Renal pelvis (tissue), 4 donors: Measurements from ENCODE around the gene HPS4. TPM values are rescaled to one million over a fixed set of nuclear protein-coding genes. Genes with fewer than 3 reads are reported as not detected.
A peak's percentile ranks its signal among the peaks of the same experiment; 100 is the strongest.

Experiments
- DNase-seq: peaks from one replicate; pipeline ENCODE4 v3.0.0-alpha.2; 2013
- polyA plus RNA-seq, 3 donors: library from polyadenylated mRNA; unstranded; fragments of 120-200 nt; gene quantifications; one replicate each; pipeline ENCODE4 v1.2.1, GENCODE V29; 2013; ENCODE audit not compliant: insufficient read length in 3 of 3

HPS4 gene
- polyA plus RNA-seq, 3 donors, result 30.3 to 43.8 (median 40.0) TPM

GRCh38 chr22:26474682-26475081, 8.9 kb downstream of the HPS4 start:
- DNase-seq, result no peak

DNA sequence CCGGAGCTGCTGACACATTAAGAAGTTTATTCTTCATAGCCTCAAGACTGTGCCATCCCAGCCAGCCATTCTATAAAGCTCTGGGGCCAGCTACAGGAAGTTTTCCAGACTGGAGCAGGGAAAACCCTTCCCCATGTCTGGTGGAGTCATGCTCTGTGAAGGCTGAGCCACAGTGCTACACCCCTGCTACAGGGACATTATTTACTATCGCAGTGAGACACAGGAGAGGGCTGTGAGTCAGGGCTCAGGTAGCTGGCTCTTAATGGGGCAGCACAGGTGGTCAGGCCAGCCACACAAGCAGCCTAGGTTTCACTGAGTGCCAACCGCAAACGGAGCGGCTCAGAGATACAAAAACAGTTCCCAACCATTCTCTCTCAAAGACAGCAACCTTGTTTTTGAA, 12.1 kb downstream of the HPS4 start:
- no peak for DNase-seq

DNA sequence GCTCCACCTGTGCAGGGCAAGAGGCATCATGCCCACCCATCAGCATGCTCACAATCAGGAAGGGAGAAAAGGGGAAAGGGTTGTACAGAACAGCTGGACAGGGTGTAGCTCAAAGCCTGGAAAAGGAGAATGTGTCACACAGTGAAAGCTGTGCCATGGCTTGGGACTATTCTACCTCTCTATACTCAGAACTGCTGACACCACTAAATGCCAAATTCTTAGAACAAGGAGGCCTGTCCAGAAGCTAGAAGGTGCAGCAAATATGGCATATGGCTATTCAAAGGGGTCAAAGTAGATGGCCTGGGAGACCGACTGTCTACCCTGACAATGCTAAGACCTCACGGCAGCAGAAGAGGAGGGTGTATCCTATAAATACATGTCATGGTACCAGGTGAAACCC, 12.8 kb downstream of the HPS4 start:
- DNase-seq, result no peak

DNA sequence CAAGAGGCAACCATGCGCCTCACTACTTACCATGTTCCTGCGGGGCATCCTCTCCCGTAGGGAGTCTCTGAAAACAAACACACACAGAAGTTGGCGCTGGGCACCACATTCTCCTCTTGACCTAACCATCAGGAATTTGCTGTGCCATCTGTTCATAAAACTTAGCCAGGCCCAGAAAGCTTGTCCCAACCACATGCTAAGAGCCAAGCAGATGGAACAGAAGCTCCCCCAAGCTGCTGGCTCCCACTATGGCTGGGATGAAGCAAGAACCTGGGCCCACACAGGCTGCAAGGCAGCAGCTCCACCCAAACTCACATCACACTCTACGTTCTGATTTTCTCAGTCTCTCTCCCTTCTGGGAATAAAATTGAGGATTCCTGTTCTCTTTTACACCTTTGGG, 17.4 kb downstream of the HPS4 start:
- DNase-seq, result no peak

GRCh38 chr22:26464312-26464711, 19.3 kb downstream of the HPS4 start:
- no peak for DNase-seq

DNA sequence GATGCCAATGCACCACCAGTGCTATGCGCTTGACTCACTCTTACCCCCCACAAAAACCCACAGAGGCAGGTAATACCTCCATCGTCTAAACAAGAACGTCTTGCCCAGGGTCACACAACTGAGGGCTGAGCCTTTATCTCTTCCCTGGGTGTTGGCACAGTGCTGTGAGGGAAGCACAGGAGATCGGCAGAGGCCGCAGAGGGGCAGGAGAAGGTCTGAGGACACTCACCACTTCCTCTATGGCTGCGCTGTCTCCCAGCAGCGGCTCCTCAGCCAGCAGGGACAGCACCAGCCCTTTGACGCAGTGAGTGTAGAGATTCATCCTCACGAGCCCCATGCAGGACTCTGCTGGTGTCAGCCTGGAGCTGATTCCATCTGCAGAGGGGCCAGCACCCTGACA, 19.9 kb downstream of the HPS4 start:
- DNase-seq, result no peak

GRCh38 chr22:26463101-26463661, 20.4 kb downstream of the HPS4 start:
- peak; percentile 64 for DNase-seq

DNA sequence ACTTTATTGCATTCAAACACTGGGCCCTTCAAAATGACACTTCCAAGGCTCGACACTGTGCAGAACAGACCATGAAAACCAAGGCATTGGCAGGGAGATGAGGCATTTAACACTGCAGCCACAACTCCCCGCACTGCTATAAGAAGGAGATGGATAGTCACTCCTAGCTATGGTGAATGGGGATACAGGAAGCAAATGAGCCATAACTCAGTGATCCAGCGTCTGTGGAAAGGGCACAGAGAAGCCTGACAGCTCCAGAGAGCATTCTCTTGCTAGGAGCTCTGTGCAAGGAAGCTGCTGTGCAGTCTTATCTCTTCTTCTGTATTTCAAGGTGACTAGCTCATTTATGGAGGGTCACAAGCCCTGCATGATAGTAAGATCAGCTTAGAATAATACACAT, 20.9 kb downstream of the HPS4 start:
- no peak for DNase-seq

GRCh38 chr22:26462051-26462450, 21.5 kb downstream of the HPS4 start:
- DNase-seq, result no peak

DNA sequence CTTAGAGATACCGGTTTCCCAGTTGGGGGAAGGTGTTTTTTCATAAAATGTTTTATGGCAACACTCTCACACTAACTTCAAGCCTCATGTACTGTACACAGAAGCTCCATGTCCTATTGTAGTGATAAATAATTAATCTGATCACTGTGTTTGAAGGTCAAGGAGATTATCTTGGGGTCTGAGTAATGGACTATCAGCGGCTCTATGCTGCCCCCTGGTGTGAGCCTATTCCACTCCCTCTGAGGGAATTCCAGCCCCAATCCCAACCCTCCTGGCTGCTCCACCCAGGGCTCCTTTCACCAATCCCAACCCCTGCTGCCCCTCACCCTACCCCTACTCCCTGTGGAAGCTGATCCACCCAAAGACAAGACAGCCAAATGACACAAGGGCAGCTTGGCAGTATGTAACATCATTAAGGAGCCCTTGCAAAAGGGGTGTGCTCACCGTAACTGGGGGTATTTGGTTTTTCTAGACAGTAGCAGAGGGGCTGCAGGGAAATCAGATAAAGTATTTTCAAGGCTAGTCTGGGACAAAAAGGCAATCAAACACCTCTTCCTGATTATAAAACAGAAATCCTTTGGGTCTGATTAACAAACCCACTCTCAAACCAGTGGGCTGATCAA, 22.3 kb downstream of the HPS4 start:
- no peak for DNase-seq

- DNase-seq, result no peak
Measured at GRCh38 chr22:26460202-26460601, 23.4 kb downstream of the HPS4 start.

DNA sequence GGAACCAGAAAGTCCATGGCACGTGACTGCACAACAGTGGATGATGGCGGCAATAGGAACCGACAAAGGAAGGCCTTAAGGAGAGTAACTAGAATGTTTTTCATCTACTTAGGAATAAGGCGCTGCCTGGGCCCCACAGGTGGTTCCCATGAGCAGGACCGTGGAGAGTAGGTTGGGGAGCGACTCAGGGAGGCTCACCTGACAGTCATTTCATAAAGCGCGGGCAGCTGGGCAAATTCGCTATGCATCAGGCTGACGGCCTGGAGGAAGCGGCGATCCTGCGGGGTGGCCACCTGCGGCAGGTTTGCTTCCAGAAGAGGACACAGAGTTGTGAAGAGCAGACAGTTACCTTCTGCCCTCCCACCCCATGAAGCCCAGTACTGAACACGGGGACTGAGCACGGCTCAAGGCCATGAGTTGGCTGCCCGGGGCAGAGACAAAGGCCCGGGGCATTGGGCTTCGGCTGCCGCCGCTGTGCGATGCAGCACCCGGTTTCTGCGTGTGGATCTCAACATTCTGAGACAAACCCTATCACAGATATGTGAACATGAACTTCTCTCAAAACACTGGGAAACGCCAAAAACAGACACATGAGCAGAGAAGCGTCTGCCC, 25.8 kb downstream of the HPS4 start:
- no peak for DNase-seq

GRCh38 chr22:26453812-26454500, 29.6 kb downstream of the HPS4 start:
- no peak for DNase-seq

DNA sequence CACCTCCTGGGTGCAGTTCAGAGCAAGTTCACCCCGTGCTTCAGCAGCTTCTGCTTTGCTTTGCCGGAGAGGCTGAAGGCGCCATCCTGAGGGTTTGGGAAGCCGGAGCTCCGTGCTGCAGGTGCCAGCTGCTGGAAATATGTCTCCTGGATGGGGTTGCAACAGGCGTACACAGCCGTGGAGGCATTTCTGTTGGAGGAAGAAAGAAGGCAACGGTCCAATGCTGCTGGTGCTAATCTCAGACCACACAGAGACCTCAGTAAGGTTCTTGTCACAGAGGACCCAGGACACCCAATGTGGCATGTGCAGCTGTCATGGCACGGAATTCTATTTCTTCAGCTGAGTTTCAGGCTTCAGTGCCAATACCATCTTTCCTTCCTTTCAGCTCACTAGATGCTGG, 30.4 kb downstream of the HPS4 start:
- no peak for DNase-seq

DNA sequence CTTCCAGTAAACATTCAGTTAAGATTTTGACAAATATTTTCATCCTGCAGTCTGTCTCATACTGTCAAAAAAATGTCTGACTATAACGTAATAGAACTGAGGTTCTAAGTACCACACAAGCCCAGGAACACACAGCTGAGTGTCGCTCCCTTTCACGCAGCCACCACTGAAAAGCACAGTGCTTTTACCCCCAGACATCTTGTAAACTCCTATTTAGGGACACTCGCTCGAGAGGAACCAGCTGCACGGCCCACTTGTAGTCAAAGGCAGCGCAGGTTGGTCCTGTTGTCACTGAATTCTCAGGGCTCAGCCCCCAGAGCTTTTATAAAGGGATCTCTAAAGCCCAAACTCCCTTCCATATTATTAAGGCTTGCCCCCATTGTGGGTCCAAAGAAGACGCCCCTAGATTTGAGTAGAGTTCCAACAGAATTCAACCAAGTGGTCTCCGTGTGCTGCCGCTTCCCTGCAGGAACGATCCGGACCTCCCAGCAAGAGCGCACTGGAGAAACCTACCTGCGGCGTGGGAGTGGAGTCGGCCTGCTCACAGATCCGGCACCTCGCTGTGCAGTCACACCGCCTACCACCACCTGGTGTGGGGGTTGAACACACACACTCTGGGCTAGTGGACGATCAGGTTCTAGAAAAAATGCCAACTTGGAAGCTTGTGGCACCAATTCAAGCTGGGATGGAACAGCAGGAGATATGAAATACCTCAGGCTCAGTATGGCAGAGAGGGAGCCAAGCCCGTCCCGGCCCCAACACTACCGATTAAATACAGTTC, 31.2 kb downstream of the HPS4 start:
- DNase-seq, result no peak

DNA sequence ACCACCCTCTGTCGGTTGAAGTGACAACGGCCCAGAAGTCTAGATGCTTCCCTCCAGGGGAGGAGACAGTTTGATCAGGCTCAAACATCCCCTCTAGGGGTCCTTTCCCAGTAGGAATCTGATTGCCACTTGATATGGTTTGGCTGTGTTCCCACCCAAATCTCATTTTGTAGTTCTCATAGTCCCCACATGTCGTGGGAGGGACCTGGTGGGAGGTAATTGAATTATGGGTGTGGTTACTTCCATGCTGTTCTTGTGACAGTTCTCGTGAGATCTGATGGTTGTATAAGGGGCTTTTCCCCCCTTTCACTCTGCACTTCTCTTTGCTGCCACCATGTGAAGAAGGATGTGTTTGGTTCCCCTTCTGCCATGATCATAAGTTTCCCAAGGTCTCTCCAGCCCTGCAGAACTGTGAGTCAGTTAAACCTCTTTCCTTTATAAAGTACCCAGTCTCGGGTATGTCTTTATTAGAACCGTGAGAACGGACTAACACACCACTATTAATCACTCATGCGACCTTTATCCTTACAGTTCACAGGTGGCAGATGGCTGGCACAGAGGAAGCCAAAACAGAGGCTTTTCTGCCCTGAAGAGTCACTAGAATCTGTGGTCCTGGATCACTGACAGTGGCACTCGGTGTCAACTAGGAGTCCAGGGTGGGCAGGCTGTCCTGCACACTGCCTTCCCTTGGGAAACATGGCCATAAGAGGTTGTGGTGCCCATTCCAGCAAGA, 33.0 kb downstream of the HPS4 start:
- no peak for DNase-seq

- DNase-seq, result no peak
Measured at GRCh38 chr22:26448941-26449340, 34.6 kb downstream of the HPS4 start.

- DNase-seq, result no peak
Measured at GRCh38 chr22:26448334-26448733, 35.2 kb downstream of the HPS4 start.

- DNase-seq, result no peak
Measured at GRCh38 chr22:26447584-26448329, 35.8 kb downstream of the HPS4 start.

DNA sequence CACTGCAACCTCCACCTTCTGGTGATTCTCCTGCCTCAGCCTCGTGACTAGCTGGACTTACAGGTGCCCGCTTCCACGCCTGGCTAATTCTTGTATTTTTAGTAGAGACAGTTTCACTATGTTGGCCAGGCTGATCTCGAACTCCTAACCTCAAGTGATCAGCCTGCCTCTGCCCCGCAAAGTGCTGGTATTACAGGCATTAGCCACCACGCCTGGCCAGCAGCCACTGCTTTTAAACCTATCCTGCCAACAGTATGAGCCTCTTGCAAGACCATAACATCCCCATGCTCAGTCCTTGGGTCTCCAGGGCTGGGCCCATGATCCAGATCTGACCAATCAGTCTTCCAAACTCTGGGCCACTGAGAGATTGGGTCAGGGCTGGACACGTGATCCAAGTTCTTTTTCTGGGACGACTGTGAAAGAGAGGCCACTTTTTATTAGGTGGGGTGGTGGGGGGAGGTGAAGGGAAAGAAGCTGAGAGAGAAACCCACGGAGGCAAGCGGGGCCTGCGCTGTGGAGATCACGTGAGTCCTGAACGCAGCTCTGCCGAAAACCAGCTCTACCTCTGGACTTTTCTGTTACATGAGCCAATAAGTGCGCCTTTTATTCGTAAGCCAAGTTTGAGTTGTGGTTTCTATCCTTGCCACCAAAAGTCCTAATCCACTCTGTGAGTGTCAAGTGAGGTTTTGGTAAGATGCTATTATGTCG, 36.6 kb downstream of the HPS4 start:
- no peak for DNase-seq
